ENCODE results near the gene ERCC2.
"Not testable (repeated sequence)": the region's sequence is repeated elsewhere in the genome, so short reads cannot be mapped to it uniquely, and the experiment has no call there.

ERCC2 gene

DNA sequence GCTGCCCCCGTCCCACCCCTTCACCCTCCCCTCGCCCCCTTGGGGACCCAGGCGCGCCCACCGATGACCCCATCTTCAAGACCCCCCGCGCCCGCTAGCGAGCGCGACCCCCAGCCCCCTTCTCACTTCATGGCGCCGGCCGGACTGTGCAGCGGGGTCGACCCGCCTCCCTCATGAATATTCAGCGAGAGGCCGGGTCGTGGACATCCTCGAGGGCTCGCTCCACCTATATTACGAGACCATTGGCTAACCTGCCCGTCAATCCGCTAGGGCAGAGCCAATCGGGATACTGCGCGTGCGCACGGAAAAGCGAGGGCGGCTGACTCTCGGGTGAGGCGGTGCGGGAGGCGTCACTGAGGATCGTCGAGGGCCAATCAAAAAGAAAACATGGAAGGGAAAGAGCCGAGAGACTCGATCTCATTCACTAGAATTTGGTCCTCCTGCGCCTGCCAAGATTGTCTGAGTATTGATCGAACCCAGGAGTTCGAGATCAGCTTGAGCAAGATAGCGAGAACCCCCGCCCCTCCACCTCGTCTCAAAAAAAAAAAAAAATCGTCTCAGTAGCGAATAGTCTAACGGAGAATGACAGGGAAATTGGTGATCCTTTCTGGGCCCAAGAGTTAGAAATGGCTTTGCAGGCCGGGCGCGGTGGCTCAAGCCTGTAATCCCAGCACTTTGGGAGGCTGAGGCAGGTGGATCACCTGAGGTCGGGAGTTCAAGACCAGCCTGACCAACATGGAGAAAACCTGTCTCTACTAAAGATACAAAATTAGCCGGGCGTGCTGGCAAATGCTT is at the start of gene ERCC2:
ERCC2 (minus strand) TSS at position 164 of the 795 bp plus-strand sequence; CDS start at position 131, 33 bp downstream.
- DNase-seq = peak; percentile 99 to 100 (median 100)

DNA sequence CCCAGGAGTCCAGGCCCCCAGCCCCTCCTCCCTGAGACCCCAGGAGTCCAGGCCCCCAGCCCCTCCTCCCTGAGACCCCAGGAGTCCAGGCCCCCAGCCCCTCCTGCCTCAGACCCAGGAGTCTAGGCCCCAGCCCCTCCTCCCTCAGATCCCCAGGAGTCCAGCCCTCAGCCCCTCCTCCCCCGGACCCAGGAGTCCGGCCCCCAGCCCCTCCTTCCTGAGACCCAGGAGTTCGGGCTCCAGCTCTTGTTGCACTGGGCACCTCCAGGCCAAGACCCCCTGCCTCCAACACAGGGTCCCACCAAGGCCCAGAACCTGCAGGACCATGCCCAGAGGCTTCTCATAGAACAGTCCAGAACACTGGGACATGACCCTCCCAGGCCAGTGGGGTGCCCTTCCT is 49.5 kb upstream of the ERCC2 start:
- DNase-seq = no peak

DNA sequence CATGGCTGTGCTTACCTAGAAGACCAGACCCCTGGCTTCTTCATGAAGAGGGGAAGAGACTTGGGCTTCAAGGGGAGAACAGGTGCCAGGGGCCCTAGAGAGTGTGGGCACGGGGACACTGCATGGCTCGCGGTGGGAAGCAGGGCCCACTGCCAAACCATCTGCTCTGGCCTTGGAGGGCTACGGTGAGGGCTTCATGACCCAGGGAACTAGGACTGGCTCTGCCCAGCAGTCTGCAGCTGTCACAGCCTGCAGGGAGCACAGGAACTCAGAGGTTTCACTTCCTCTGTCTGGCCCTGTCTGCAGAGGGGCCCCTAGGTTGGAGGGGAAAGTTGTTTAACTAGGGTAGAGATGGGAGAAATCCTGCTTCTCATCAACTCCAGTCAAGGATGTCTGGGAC is 49.0 kb upstream of the ERCC2 start:
- peak; percentile 80 to 84 (median 81) for DNase-seq

DNA sequence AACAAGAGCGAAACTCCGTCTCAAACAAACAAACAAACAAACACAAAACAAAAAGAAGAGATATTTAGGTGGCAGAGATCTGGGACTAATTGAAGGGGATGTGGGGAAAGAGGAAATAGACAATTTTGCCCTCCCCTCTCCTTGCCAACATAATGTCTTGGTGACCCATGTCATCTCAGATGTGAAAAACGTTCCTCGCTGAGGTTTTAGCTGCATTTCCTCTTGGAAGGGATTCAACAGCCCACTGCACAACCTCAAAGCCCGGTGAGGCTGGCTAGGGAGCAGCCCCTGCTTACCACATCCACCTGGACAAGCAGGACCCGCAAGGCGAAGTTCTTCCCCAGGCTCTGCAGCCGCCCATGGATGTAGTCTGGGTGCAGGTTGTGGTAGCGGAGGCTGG is 48.4 kb upstream of the ERCC2 start:
- DNase-seq = peak in 1 of 3 donors; percentile 25

DNA sequence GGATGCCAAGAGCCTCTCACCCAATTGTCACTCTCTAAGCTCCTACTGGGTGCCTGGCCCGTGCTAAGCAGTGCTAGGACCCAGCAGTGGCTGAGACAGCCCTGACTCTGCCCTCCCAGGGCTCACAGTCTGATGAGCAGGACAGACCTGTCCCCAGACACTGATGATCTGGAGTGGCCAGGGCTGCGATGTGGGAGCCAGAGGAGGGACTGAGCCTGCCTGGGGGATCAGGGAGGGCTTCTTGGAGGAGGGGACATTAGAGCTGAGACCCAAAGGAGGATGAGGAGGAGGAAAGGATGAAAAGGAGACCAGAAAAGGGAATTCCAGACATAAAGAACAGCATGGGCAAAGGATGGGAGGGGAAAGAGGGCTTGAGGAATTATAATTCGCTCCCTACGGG is 46.8 kb upstream of the ERCC2 start:
- no peak for DNase-seq

DNA sequence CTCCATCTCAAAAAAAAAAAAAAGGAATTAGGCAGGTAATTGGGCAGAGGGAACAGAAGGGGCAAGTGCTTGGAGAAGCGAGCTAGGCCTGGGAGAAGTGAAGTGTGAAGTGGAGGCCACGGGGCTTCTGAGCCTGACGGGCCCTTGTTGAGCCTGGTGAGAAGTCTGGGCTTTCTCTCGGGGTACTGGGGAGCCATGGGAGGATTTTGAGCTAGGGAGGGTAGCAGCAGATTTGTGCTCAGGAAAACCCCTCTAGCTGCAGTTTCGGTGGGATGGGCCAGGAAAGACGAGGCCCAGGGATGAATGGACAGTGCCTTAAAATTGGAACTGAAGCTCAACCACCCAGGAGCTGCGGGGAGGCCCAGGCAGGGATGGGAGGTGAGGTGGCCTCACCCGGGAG is 44.1 kb upstream of the ERCC2 start:
- DNase-seq = no peak

DNA sequence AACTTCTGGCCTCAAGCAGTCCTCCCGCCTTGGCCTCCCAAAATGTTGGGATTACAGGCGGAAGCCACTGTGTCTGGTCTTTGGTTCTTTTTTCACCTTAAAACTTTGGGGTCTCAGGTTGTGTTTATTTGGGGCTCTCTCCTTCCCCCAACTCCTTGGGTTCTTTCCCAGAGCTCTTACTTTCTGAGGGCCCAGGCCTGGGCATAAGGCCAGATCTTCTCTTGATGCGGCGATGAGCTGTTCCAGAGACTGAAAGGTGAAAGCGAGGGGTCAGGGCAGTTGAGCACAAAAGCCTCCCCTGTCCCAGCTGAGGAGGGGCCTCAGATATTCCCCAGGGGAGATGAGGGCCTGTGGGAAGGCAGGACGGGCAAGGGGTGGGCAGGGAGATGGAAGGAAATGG is 43.1 kb upstream of the ERCC2 start:
- no peak for DNase-seq

DNA sequence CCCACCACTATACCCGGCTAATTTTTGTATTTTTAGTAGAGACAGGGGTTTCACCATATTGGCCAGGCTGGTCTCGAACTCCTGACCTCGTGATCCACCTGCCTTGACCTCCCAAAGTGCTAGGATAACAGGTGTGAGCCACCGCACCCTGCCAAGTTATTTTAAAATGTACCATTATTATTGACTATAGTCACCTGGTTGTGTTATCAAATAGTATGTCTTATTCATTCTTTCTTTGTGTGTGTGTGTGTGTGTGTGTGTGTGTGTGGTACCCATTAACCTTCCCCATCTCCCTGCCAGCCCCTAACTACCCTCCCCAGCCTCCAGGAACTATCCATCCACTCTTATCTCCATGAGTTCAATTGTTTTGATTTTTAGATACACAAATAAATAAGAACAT is 40.0 kb upstream of the ERCC2 start:
- DNase-seq = not testable (repeated sequence)

DNA sequence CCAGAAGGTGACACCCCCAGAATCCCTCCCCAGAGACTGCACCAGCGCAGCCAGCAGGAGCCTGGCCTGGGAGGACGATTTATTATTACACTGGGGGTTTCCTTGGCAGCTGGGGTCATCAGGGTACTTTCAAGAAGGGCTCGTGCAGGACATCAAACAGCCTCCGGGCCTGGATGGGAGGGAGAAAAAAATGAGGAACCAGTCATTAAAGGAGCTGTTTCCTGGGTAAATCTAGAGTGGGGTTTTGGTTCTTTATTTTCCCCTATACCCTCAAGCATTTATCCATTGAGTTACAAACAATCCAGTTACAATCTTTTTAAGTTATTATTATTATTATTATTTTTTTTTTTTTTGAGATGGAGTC is 39.2 kb upstream of the ERCC2 start:
- DNase-seq = peak; percentile 58 to 62 (median 59)

DNA sequence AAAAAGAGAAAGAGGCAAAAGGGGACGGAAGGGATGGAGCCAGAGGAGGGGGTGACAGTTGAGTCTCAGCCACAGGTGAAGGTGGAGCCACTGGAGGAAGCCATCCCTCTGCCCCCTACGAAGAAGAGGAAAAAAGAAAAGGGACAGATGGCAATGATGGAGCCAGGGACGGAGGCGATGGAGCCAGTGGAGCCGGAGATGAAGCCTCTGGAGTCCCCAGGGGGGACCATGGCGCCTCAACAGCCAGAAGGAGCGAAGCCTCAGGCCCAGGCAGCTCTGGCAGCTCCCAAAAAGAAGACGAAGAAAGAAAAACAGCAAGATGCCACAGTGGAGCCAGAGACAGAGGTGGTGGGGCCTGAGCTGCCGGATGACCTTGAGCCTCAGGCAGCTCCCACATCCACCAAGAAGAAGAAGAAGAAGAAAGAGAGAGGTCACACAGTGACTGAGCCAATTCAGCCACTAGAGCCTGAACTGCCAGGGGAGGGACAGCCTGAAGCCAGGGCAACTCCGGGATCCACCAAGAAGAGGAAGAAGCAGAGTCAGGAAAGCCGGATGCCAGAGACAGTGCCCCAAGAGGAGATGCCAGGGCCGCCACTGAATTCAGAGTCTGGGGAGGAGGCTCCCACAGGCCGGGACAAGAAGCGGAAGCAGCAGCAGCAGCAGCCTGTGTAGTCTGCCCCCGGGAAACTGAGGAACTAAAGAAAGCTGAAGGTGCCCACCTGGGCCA is 38.6 kb upstream of the ERCC2 start:
- peak in 2 of 3 donors; percentile 26 to 44 for DNase-seq

DNA sequence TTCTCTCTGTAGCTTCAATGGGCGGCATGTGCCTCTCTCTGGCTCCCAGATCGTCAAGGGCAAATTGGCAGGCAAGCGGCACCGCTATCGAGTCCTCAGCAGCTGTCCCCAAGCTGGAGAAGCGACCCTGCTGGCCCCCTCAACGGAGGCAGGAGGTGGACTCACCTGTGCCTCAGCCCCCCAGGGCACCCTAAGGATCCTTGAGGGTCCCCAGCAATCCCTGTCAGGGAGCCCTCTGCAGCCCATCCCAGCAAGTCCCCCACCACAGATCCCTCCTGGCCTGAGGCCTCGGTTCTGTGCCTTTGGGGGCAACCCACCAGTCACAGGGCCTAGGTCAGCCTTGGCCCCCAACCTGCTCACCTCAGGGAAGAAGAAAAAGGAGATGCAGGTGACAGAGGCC is 37.7 kb upstream of the ERCC2 start:
- DNase-seq = no peak

DNA sequence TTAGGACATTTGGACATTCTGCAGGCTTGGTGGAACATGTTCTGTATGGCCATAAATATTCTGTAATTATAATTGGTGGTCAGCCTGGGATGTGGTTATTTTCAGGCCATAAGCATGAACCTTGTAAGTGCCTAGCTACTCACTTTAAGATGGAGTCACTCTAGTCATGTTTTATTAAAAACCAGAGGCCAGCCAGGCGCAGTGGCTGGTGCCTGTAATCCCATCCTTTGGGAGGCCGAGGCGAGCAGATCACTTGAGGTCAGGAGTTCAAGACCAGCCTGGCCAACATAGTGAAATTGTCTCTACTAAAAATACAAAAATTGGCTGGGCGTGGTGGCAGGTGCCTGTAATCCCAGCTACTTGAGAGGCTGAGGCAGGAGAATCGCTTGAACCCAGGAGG is 37.2 kb upstream of the ERCC2 start:
- not testable (repeated sequence) for DNase-seq

DNA sequence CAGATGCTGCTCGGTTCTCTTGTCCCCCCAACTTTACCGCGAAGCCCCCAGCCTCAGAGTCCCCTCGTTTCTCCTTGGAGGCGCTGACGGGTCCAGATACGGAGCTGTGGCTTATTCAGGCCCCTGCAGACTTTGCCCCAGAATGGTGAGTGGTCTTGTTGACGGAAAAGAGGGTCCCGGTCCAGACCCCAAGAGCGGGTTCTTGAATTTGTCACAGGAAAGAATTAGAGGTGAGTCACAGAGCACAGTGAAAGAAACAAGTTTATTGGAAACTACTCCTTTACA is 36.7 kb upstream of the ERCC2 start:
- no peak for DNase-seq

DNA sequence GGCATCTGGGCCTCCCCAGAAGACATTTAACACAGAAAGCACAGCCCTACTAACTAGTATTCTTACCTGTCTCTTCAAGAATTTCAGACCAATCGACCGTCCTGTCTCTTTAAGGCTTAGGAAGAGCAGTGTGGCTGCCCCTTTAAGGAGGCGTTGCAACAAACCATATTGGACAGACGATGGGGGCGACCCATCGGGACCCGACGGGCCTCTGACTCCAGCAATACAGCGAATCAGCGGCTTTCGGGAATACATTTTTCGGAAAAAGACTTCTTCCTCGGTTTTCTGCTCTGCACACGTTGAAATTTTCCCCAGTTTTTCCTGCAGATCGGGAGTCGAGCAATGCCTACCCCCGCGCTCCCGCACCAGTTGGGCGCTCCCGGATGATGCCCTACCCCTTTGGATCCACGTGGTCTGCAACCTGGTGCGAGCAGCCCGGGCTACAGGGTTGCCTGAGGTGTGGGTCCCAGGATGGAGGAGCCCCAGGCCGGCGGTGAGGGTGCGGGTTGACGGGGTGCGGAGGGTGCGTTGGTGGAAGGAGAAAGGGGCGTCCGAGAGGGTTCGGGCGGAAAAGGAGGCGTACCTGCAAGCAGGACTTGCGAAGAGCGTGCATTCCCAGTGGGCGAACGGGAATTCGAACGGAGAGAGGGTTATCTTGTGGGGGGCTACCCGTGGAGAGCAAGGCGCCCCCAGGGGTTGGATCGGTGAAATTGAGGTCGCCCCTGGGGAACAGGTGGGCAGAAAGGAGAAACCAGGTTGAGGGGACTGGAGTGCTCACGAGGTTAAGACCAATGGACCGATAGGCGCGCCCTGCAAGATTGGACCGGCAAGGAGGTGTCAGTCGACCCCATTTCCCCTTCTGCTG is 36.1 kb upstream of the ERCC2 start, which contains the start of gene POLR1G:
POLR1G (plus strand) TSS at position 419 of the 865 bp plus-strand sequence; CDS start at position 472, 53 bp downstream.
- DNase-seq = peak; percentile 77 to 82 (median 78)

DNA sequence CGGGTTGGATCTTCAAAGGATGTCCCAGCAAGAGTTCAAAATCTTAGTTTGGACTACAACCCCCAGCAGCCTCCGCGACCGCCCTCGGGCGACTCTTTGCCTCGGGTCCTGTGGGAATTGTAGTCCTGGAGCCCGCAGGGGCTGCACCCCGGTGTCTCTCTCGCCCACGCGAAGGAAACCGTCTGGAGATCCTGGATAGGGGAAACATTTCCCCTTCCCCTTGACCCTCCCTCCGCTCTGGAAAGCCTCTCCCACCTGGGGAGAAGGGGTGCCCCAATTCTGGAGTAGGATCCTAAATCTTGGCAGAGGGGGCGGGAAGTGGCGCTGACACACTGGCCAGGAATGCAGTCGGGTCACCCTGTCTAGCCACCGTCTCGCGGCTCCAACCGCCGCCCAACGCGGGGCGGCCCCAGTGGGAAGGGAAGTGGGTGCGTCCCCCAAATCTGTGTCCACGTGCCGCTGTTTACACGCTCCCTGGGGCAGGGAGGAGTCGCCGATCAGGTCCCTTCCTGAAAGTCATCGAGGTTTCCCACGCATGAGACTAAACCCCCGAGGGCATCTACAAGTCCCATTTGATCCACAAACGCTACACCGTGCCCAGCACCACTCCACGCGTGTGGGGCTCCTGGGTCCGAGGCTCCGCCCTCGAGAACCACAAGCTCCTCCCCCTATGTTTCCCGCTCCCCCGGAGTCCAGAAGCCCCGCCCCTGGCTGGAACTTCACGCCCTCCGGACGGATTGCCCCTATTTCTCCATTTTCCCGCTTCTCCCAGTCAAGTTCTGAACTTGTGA is 35.3 kb upstream of the ERCC2 start:
- peak; percentile 85 to 91 (median 86) for DNase-seq

DNA sequence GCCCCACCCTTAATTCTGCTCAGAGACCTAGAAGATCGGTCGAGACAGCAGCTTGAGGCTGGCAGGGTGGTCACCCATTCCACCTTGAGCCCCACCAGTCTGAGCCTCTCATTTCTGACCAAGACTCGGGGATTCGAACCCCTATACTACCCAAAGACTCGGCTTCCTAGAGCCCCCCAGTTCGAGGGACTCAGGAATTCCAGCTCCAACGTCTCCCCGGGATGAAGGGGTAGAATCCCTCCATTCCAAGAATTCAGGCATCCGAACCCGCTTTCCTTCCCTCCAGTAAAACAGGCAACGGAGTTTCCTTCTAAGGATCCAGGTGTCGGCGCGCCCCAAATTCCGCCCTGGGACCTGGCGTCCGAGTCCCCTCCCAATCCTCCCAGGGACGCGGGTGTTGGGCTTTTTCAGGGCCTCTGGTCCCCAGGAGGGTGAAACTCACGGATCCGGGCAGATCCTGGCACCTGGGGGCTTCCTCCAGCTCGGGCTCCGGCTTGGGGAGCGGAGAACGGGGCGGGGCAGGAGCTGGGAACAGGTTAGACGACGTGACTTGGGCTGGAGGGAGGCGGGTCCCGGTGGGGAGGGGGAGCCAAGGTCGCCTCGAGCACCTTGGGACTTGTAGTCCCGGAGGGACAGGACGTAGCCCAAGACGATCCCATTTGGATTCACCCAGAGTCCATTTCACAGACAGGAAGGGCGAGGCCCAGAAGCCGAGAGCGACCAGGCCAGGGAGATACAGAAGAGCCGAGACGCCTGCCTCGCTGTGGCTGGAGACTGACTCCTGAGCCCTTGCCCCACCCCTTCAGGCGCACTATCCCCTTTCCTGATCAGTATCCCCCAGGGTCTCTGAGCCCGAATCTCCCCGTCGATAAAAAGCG is 34.4 kb upstream of the ERCC2 start, which contains the start of gene PPP1R13L:
PPP1R13L (minus strand) TSS at position 513 of the 878 bp plus-strand sequence. CDS start 6,751 bp downstream, outside the sequence.
- DNase-seq = no peak

DNA sequence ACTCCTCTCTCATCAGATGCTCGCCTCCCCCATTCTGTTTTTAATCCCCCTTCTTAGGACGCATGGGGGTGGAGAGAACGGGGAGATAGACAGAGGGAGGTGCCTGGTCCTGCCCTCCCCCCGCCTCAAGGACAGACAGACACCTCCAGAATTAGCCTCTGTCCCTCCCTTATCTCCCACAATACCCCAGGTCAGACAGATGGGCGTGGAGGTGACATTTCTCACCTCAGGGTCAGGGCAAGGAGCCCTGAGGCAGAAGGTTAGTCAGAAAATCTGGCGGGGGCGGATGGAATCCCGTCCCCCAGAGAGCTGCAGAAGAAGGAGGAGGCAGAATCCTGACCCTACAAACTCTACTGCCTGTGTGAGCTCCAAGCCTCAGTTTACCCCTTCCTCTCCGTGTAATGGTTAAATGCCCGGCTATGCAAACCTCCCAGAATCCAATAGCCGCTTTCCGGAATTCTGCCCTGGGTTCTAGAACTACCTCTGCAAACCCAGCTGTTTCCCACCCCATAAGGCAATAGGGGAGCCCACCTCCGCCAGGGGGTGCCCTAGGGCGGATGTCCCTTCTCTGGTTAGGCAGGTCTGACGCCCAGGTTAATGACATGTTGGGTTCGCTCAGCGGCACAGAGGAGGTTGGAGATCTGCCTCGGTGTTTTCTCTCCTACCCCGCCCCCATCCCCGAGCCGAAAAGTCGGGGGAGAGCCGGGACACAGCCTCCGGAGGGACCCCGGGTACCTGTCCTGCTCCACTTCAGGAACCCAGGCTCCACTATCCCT is 33.6 kb upstream of the ERCC2 start:
- DNase-seq = peak in 1 of 3 donors; percentile 54

DNA sequence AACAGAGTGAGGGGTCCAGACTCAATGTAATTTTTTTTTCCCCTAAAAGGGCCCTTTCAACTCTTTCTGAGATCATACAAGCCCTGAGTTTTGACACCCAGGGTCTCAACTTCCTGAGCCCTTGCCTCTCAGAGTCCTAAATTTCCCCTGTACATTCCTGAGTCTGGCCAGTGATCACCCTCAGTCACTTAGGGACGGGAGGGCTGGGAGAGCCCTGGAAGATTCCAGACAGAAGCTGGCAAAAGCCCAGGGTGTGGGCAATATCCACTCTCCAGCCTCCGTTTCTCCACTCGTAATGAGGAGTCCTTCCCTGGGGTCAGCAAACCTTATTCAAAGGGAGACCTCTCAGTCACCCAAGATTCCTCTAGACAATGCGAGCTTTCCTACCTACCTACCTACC is 32.9 kb upstream of the ERCC2 start:
- no peak for DNase-seq

DNA sequence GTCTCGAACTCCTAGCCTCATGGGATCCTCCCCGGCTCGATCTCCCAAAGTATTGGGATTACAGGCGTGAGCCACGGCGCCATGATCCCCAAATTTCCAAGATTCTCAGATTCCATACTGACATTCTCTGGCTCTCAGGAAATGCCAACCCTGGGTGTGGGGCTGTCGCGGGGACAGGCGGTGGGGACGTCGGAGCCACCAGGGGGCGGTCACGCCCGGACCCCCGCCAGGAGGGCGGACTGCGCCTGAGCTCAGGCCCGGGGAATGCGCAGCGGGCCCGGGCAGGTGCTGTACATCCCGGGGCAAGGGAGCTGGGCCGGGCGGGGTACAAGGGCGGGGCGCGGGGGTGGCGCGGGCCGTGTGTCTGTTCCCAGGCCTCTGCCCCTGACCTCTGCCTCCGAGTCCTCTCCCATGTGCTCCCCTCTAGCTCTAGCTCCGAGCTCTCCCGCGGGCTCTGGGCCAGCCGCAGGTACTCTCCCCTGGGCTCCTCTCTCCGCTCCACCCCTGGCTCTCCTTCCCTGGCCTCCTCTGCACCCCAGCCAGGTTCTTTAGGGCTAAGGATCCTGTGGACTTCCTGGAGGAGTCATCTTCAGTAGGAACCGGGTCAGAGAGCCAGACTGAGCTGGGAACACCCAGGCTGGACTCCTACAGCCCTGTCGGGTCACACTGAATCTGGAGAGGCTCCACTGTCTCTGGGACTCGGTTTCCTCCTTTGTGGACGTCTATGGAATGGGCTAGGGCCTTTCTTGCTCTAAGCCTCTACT is 32.1 kb upstream of the ERCC2 start:
- DNase-seq = peak; percentile 31 to 69 (median 42)

DNA sequence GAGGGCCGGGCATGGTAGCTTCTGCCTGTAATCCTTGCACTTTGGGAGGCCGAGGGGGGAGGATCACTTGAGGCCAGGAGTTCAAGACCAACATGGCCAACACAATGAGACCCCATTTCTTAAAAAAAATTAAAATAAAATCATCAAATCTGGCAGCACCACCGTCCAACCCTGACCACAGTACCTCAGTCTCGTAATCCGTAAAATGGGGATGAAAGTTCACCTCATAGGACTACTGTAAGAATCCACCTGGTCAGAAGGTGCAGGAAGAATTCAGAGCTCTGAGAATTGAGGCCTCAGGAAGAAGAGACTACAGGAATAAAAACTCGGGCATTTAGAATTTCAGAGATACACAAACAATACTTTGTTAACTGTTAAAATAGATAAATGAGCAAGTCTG is 31.4 kb upstream of the ERCC2 start:
- no peak for DNase-seq

Measured in suppressor macrophage treated with lipopolysaccharide for 1 hour (primary cell).